GM12878 (cell line): Measurements from ENCODE around the gene MAST3. TPM values are rescaled to one million over a fixed set of nuclear protein-coding genes. Genes with fewer than 3 reads are reported as not detected.

Experiments
- ATAC-seq: fragments of 200-7000 bp; cut with Tn5 transposase; 3 replicates; pipeline ENCODE4 v1.9.1; 2020; ENCODE audit warnings: mild to moderate bottlenecking, moderate library complexity
- BruUV-seq: library from RNA; stranded (reverse); fragments of 400-500 nt; replicated peaks from 2 replicates; lab custom pipeline; 2021; lab: Mats Ljungman, UMichigan
- CTCF ChIA-PET: fragments of 300-600 bp; sonication (Branson Sonifier 250); formaldehyde crosslinking; extraction: SDS; loops from one replicate; lab custom pipeline; 2021; ENCODE audit warnings: inconsistent platforms; lab: Yijun Ruan, JAX
- POLR2A ChIA-PET: fragments of 350-600 bp; formaldehyde crosslinking; extraction: SDS; loops from one replicate; lab custom pipeline; 2021; ENCODE audit warnings: inconsistent platforms; lab: Charles Lee
- RAD21 ChIA-PET: fragments of 300-600 bp; sonication (Branson Sonifier 250); formaldehyde crosslinking; loops from one replicate; lab custom pipeline; 2023; ENCODE audit warnings: antibody characterized with exemption; ENCODE audit not compliant: unreplicated experiment; lab: Charles Lee
- SMC1A ChIA-PET: fragments of 300-600 bp; sonication (Branson Sonifier 250); formaldehyde crosslinking; loops from one replicate; lab custom pipeline; 2023; ENCODE audit not compliant: unreplicated experiment, uncharacterized antibody; lab: Charles Lee
- DNase-seq: peaks from one replicate; pipeline ENCODE4 v3.0.0-alpha.2; 2011; ENCODE audit warnings: low read depth, low spot score
- FAIRE-seq: peaks from 3 replicates; lab custom pipeline; 2011; peaks lifted over from hg19 to GRCh38; lab: Jason Lieb, UNC
- H2AFZ ChIP-seq: 2 replicates; pipeline ENCODE4 v1.6.0; 2011; ENCODE audit warnings: low read depth, low read length, control low read depth; ENCODE audit not compliant: control insufficient read depth
- H3K27ac ChIP-seq: 2 replicates; pipeline ENCODE4 v1.5.1; 2011; ENCODE audit warnings: control low read depth; ENCODE audit not compliant: control insufficient read depth, insufficient read depth
- H3K27me3 ChIP-seq, 2 experiments: replicated peaks in 1 of 2; 2 replicates each; pipeline versions ENCODE4 v1.6.0 to v1.6.1; 2011; ENCODE audit warnings: low read length in 1 of 2; ENCODE audit not compliant: control insufficient read depth in 2 of 2, insufficient read depth in 2 of 2
- H3K36me3 ChIP-seq, 2 experiments: 2 replicates each; pipeline ENCODE4 v1.5.1; 2011; ENCODE audit warnings: low read length in 1 of 2; ENCODE audit not compliant: control insufficient read depth in 2 of 2, insufficient read depth in 2 of 2
- H3K4me1 ChIP-seq: 2 replicates; pipeline ENCODE4 v1.6.1; 2011; ENCODE audit warnings: mild to moderate bottlenecking, low read length, moderate library complexity, mixed read lengths; ENCODE audit not compliant: control insufficient read depth, insufficient read depth
- H3K4me2 ChIP-seq: 2 replicates; pipeline ENCODE4 v1.6.0; 2011; ENCODE audit warnings: control low read depth; ENCODE audit not compliant: control insufficient read depth, insufficient read depth
- H3K4me3 ChIP-seq: fragments of 200-600 bp; sonication (generic); 2 replicates; pipeline ENCODE4 v1.5.1; 2016
- H3K79me2 ChIP-seq: 2 replicates; pipeline ENCODE4 v1.6.0; 2011; ENCODE audit warnings: low read length; ENCODE audit not compliant: control insufficient read depth, insufficient read depth
- H3K9ac ChIP-seq: 2 replicates; pipeline ENCODE4 v1.8.0; 2011; ENCODE audit warnings: low read length, control low read depth, mixed read lengths; ENCODE audit not compliant: control insufficient read depth, insufficient read depth
- H3K9me3 ChIP-seq: replicated peaks from 3 replicates; pipeline ENCODE4 v1.5.1; 2011; ENCODE audit warnings: mild to moderate bottlenecking, low read length; ENCODE audit not compliant: control insufficient read depth, insufficient read depth
- H4K20me1 ChIP-seq: 2 replicates; pipeline ENCODE4 v1.6.0; 2011; ENCODE audit not compliant: control insufficient read depth, insufficient read depth
- CBFB ChIP-seq: IDR thresholded peaks from 2 replicates; pipeline ENCODE4 v1.6.1; 2016; ENCODE audit warnings: antibody characterized with exemption, low read depth
- TARDBP ChIP-seq: IDR thresholded peaks from 2 replicates; pipeline ENCODE4 v1.6.1; 2016; ENCODE audit warnings: borderline replicate concordance
- ZNF207 ChIP-seq: fragments of 450-650 bp; IDR thresholded peaks from 2 replicates; pipeline ENCODE4 v1.6.1; 2014; ENCODE audit warnings: antibody characterized with exemption, mild to moderate bottlenecking, borderline replicate concordance
- WGBS: methylation state at CpG from one replicate; pipeline ENCODE4 v1.1.6; 2016; ENCODE audit warnings: low lambda C conversion rate; ENCODE audit not compliant: insufficient replicate concordance, insufficient coverage; ENCODE audit errors: missing lambda C conversion rate; 5-methylcytosine and 5-hydroxymethylcytosine counted together
- in situ Hi-C: fragments of 300-500 bp; cut with MboI; formaldehyde crosslinking; loops from 9 replicates; pipeline ENCODE4 v1.14.3; 2018; ENCODE audit warnings: mixed read lengths
- intact Hi-C: fragments of 100-400 bp; cut with micrococcal nuclease; formaldehyde crosslinking; loops from one replicate; pipeline ENCODE4 v1.14.2; 2022; ENCODE audit not compliant: unreplicated experiment
- polyA plus RNA-seq, 11 experiments: library from polyadenylated mRNA; depleted of rRNA in 4 of 11; unstranded in 6 of 11; stranded (reverse) in 5 of 11; fragments of >200 nt; fragmentation: Nextera tagmentation in 4 of 11; fragmentation: Illumina TruSeq in 1 of 11; extraction: Ambion mirVana in 4 of 11; extraction: Trizol in 1 of 11; gene quantifications; 1 replicate in 1 of 11; 2 replicates in 10 of 11; pipeline versions ENCODE4 v1.2.1 to v1.2.3, GENCODE V29; 2011 to 2016; ENCODE audit warnings: inconsistent platforms in 2 of 11, missing spikeins in 2 of 11, low read depth in 1 of 11
- total RNA-seq, 4 experiments: library from RNA; depleted of rRNA in 3 of 4; stranded (reverse); fragments of >200 nt in 3 of 4; fragmentation: Illumina TruSeq in 1 of 4; extraction: Trizol in 1 of 4; gene quantifications; 2 replicates each; pipeline versions ENCODE4 v1.2.1 to v1.2.3, GENCODE V29; 2013 to 2021
- TF ChIP-seq, protein P1 (sequence below): fragments of 450-650 bp; formaldehyde crosslinking; IDR thresholded peaks from 2 replicates; pipeline ENCODE4 v1.5.0; 2022; ENCODE audit warnings: mild to moderate bottlenecking, missing genetic modification characterization

Gene MAST3
- total and polyA plus RNA-seq, 10 of the 15 experiments (the other 5 are each of a cell fraction or from before 2014, with no cell fraction given), result 3.0 to 22.2 (median 7.5) TPM

DNA sequence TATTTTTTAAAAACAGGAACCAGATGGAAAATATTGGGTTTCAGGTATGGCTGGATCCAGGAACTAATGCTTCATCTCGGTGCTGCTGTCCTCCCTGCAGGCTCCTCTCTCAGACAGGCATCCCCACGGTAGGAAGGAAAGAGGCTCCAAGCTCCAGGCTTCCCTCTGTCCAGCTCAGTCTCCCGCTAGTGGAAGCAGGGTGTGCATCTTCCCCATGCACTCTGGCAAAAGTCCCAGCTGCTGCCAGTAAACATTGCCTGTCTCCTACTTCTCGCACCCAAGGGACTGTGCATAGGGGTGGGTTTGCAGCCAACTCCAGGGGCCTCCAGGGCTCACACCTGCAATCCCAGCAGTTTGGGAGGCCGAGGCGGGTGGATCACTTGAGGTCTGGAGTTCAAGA is 40.0 kb upstream of the MAST3 start:
- no peak overlapping the region for H3K4me2 ChIP-seq
- CTCF ChIA-PET, result interaction anchor here (0.6 to 7.7 kb wide), 14 partner anchors 13 to 273 kb away, joined by 3 to 81 read pairs (median 4); partner anchors contain the start of gene ARRDC2
- no TSS peak for BruUV-seq
- intact Hi-C loops, result no loop called here
- RAD21 ChIA-PET, result interaction anchor here (0.9 to 1.5 kb wide), 3 partner anchors 50 to 119 kb away, joined by 3 to 7 read pairs (median 4); partner anchors contain the start of gene ARRDC2
- H3K27me3 ChIP-seq, result no peaks in the 10 kb centered on the region; a peak in 1 of 4 replicates
- POLR2A ChIA-PET, result interaction anchor here (0.6 to 1.0 kb wide), 2 partner anchors 55 to 58 kb away, joined by 3 read pairs; no protein-coding TSS in a partner anchor
- H2AFZ ChIP-seq, result no peak overlapping the region
- no peaks in the 10 kb centered on the region for H3K9me3 ChIP-seq
- H4K20me1 ChIP-seq, result no peaks in the 10 kb centered on the region
- H3K36me3 ChIP-seq, result no peaks in the 10 kb centered on the region; a peak in 1 of 4 replicates
- ATAC-seq (no peak), FAIRE-seq (no peak), DNase-seq (no peak)
- H3K4me3 ChIP-seq, result no peak overlapping the region
- no peaks in the 10 kb centered on the region for H3K79me2 ChIP-seq
- no peak overlapping the region for H3K27ac ChIP-seq
- whole genome bisulfite sequencing, result 72% methylated on average over 6 of the region's 6 CpGs
- H3K9ac ChIP-seq, result no peak overlapping the region
- SMC1A ChIA-PET, result interaction anchor here (0.9 to 2.9 kb wide), 5 partner anchors 43 to 125 kb away, joined by 3 to 10 read pairs (median 4); partner anchors contain the start of genes ARRDC2 and CCDC124
- peaks cover 2% of the 10 kb centered on the region; the same call in 1 of the 2 replicates for H3K4me1 ChIP-seq
- in situ Hi-C loops, result loop anchor here (5.0 kb wide), 1 partner anchor 40 kb away; no protein-coding TSS in a partner anchor
- TF ChIP-seq ZNF207 (no peak), CBFB (no peak), TARDBP (no peak)
- TF ChIP-seq, protein P1, sequence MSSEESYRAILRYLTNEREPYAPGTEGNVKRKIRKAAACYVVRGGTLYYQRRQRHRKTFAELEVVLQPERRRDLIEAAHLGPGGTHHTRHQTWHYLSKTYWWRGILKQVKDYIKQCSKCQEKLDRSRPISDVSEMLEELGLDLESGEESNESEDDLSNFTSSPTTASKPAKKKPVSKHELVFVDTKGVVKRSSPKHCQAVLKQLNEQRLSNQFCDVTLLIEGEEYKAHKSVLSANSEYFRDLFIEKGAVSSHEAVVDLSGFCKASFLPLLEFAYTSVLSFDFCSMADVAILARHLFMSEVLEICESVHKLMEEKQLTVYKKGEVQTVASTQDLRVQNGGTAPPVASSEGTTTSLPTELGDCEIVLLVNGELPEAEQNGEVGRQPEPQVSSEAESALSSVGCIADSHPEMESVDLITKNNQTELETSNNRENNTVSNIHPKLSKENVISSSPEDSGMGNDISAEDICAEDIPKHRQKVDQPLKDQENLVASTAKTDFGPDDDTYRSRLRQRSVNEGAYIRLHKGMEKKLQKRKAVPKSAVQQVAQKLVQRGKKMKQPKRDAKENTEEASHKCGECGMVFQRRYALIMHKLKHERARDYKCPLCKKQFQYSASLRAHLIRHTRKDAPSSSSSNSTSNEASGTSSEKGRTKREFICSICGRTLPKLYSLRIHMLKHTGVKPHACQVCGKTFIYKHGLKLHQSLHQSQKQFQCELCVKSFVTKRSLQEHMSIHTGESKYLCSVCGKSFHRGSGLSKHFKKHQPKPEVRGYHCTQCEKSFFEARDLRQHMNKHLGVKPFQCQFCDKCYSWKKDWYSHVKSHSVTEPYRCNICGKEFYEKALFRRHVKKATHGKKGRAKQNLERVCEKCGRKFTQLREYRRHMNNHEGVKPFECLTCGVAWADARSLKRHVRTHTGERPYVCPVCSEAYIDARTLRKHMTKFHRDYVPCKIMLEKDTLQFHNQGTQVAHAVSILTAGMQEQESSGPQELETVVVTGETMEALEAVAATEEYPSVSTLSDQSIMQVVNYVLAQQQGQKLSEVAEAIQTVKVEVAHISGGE (CRISPR knock-in tag), result no peak
